Right lung (tissue), 5 donors: Measurements from ENCODE around the gene MOB2. TPM values are rescaled to one million over a fixed set of nuclear protein-coding genes. Genes with fewer than 3 reads are reported as not detected.

Experiments
- DNase-seq, 2 donors: peaks; one replicate each; pipeline ENCODE4 v3.0.0-alpha.2; 2013
- polyA plus RNA-seq, 5 donors: library from polyadenylated mRNA; unstranded; fragments of 120-200 nt; gene quantifications; one replicate each; pipeline versions ENCODE4 v1.2.1 to v1.2.3, GENCODE V29; 2013; ENCODE audit warnings: inconsistent platforms in 1 of 5, low replicate concordance in 1 of 5; ENCODE audit not compliant: insufficient read length in 5 of 5, insufficient read depth in 1 of 5

The MOB2 gene
- polyA plus RNA-seq, 5 donors = 30.7 to 40.5 (median 35.2) TPM

GRCh38 chr11:1505480-1505879, 18.9 kb upstream of the MOB2 start:
- no peak for DNase-seq

- DNase-seq = no peak
These were observed 18.2 kb upstream of the MOB2 start for GRCh38 chr11:1504581-1505290.

GRCh38 chr11:1504138-1504537, 17.6 kb upstream of the MOB2 start:
- no peak for DNase-seq

- DNase-seq = no peak
These were observed 17.1 kb upstream of the MOB2 start for GRCh38 chr11:1503708-1504104.

- no peak for DNase-seq
These were observed 16.6 kb upstream of the MOB2 start for GRCh38 chr11:1502954-1503707.

- DNase-seq = no peak
These were observed 15.8 kb upstream of the MOB2 start for GRCh38 chr11:1502168-1502953.

- no peak for DNase-seq
These were observed 15.0 kb upstream of the MOB2 start for GRCh38 chr11:1501421-1502167.

- DNase-seq = no peak
These were observed 14.2 kb upstream of the MOB2 start for GRCh38 chr11:1500466-1501420.

- DNase-seq = no peak
These were observed 13.3 kb upstream of the MOB2 start for GRCh38 chr11:1499899-1500298.

GRCh38 chr11:1499261-1499890, 12.8 kb upstream of the MOB2 start:
- DNase-seq = no peak

- no peak for DNase-seq
These were observed 11.7 kb upstream of the MOB2 start for GRCh38 chr11:1498262-1498661.

GRCh38 chr11:1497600-1497999, 11.0 kb upstream of the MOB2 start:
- no peak for DNase-seq

- DNase-seq = no peak
These were observed 10.1 kb upstream of the MOB2 start for GRCh38 chr11:1496761-1497095.

GRCh38 chr11:1496091-1496760, 9.6 kb upstream of the MOB2 start:
- no peak for DNase-seq

GRCh38 chr11:1494650-1495049, 8.1 kb upstream of the MOB2 start:
- no peak for DNase-seq

- no peak for DNase-seq
These were observed 7.2 kb upstream of the MOB2 start for GRCh38 chr11:1493650-1494244.

- no peak for DNase-seq
These were observed 4.8 kb upstream of the MOB2 start for GRCh38 chr11:1491379-1491778.

- DNase-seq = no peak
These were observed 4.1 kb upstream of the MOB2 start for GRCh38 chr11:1490651-1491050.

- no peak for DNase-seq
These were observed 2.1 kb upstream of the MOB2 start for GRCh38 chr11:1488575-1489180.
